Rectal smooth muscle tissue (tissue), 1 donor: ENCODE measurements around the gene TPRN.

Source experiments
- H3K27ac ChIP-seq: one replicate; pipeline ENCODE4 v1.7.0; 2013; ENCODE audit warnings: low read depth, low read length, inconsistent platforms
- H3K27me3 ChIP-seq: one replicate; pipeline ENCODE4 v1.7.0; 2013; ENCODE audit warnings: low read length; ENCODE audit not compliant: control insufficient read depth, insufficient read depth
- H3K36me3 ChIP-seq: one replicate; pipeline ENCODE4 v1.7.0; 2013; ENCODE audit warnings: low read length; ENCODE audit not compliant: control insufficient read depth, insufficient read depth
- H3K4me1 ChIP-seq: one replicate; pipeline ENCODE4 v1.7.0; 2013; ENCODE audit warnings: low read length; ENCODE audit not compliant: control insufficient read depth, insufficient read depth
- H3K4me3 ChIP-seq: one replicate; pipeline ENCODE4 v1.7.0; 2013; ENCODE audit warnings: low read length
- H3K9ac ChIP-seq: one replicate; pipeline ENCODE4 v1.7.0; 2013; ENCODE audit warnings: low read length

The TPRN gene

DNA sequence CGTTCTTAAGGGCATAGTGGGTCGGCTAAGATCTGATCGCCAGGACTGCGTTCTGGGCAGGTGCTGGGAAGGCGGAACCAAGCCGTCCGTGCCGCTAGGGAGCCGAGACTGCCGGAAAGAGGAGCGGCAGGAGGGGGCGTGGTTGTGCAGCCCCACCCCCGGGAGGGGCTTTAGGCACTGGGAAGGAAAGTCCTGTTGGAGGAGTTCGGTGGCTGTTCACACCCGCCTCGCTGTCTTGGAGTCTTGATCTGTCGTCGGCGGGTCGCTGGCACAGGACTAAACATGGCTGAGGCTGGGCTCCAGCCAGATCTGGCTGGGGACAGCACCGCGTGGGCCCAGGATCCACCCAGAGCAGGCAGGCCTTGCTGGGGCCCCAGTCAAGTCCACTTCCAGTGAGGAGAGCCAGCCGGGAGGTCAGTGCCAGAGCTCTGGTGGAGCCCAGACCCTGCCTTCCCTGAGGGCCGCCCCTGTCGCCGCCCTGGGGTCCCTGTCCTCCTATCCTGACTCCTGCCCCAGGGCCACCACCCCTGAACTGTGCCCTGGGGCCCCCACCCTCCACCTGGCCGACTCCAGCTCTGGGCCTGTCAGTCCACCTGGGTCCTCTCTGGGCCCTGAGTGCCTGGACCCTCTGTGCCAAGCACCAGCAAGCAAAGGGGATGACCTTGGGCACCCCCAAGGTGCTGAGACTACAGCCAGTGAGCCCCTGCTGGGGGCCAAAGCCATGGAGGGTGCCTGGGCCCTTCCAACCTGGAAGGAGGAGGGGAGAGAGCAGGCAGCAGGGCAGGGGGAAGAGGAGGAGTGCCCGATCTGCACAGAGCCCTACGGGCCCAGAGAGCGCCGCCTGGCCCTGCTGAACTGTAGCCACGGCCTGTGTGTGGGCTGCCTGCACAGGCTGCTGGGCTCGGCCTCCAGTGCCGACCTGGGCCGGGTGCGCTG, 17.0 kb upstream of the TPRN start:
- H3K4me3 ChIP-seq: peak overlapping the region; percentile 48
- H3K27me3 ChIP-seq: no peaks in the 10 kb centered on the region
- H3K36me3 ChIP-seq: peaks cover 2% of the 10 kb centered on the region
- no peaks in the 10 kb centered on the region for H3K4me1 ChIP-seq
- peak overlapping the region; percentile 30 for H3K9ac ChIP-seq
- H3K27ac ChIP-seq: no peak overlapping the region

- Histone ChIP-seq H3K9ac (no peak overlapping the region), H3K27ac (no peak overlapping the region), H3K4me1 (no peaks in the 10 kb centered on the region), H3K27me3 (no peaks in the 10 kb centered on the region), H3K4me3 (no peak overlapping the region), H3K36me3 (peaks cover 2% of the 10 kb centered on the region)
Observed at GRCh38 chr9:137216188-137216965, 15.8 kb upstream of the TPRN start.

DNA sequence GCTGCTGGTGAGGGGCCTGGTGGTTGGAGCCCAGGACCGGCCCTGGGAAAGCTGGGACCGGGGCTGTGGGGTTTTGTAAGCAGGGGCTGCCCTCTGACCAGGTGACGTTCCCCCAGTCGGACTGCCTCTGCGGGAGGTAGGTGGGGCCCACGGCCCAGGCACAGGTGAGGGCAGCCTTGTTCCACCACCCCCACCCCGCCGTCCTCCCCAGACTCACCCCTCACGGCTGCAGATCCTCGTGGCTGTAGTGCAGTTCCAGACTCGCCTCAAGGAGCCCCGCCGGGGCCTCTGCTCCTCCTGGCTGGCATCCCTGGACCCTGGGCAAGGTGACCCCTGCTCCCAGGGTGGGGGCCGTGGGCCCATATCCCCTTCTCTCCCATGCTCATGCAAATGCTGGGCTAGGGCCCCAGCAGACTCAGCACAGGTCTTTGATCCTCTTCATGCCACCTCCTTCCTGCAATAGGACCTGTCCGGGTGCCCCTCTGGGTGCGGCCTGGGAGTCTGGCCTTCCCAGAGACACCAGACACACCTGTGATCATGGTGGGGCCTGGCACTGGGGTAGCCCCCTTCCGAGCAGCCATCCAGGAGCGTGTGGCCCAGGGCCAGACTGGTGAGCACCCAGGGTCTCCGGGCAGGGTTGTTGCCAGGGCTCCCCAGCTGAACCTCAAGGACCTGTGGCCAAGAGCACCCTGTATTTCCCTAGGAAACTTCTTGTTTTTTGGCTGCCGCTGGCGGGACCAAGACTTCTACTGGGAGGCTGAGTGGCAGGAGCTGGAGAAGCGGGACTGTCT, 14.8 kb upstream of the TPRN start:
- Histone ChIP-seq H3K4me1 (no peaks in the 10 kb centered on the region), H3K9ac (no peak overlapping the region), H3K36me3 (peaks cover 2% of the 10 kb centered on the region), H3K27ac (no peak overlapping the region), H3K4me3 (no peak overlapping the region), H3K27me3 (no peaks in the 10 kb centered on the region)

DNA sequence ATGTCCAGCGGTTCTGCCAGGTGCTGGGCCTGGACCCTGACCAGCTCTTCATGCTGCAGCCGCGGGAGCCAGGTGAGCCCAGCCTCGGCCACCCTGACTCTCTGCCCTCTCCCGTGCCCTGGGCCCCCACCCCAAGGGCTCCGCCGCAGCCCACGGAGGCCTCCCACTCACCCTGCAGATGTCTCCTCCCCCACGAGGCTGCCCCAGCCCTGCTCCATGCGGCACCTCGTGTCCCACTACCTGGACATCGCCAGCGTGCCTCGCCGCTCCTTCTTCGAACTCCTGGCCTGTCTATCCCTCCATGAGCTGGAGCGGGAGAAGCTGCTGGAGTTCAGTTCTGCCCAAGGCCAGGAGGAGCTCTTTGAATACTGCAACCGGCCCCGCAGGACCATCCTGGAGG, 14.1 kb upstream of the TPRN start:
- H3K4me3 ChIP-seq: no peak overlapping the region
- no peak overlapping the region for H3K27ac ChIP-seq
- H3K27me3 ChIP-seq: no peaks in the 10 kb centered on the region
- peaks cover 2% of the 10 kb centered on the region for H3K36me3 ChIP-seq
- H3K9ac ChIP-seq: no peak overlapping the region
- H3K4me1 ChIP-seq: no peaks in the 10 kb centered on the region

DNA sequence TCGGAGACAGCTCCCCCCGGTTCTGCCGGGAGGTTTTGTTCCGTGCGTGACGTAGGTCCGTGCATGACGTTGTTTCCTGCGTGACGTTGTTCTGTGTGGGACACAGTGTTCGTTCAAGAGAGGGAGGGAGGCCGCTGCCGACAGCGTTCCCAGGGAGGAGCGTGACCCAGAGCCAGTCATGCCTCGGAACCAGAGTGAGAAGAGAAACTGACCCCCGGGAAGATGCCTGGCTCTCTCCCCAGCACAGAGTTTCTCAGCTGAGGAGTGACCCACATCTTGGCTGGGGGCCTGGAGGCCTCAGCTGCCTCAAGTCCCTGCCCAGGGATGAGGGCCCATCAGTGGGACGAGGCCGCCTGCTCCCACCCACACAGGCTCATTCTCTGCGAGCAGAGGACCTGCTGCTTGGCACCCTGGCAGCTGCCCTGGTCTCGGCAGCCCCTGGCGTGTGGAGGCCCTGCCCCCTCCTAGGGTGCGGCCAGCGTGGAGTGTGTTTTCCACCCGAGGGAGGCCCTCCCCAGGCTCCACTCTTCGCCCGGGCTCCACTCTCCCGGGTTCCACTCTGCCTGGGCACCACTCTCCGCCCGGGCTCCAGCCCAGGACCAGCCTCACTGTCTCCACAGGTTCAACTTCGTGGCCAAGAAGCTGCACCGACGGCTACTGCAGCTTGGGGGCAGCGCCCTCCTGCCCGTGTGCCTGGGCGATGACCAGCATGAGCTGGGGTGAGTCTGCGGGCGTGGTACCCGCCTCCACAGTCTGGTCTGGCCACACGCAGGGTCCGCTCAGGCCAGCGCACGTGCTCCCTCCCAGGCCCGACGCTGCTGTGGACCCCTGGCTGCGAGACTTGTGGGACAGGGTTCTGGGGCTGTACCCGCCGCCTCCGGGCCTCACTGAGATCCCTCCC, 12.9 kb upstream of the TPRN start:
- Histone ChIP-seq H3K27ac (no peak overlapping the region), H3K9ac (no peak overlapping the region), H3K4me1 (no peaks in the 10 kb centered on the region), H3K4me3 (no peak overlapping the region), H3K27me3 (no peaks in the 10 kb centered on the region), H3K36me3 (peaks cover 2% of the 10 kb centered on the region)

DNA sequence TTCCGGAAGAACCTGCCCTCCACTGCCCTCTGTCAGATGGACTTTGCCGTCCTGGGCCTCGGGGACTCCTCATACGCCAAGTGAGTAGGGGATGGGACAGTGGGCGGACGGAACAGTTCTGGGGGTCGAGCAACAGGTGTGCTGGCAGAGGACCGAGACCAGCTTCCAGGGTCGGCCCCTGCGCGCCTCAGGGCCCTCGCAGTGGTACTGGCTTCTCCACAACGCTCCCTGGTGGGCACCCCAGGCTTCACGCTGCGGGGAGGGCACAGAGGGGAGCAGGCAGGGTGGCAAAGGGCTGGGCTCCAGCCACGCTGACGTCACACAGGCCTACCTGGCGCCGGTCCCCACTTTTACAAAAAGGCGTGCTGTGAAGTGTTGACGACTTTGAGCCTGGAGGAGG, 12.0 kb upstream of the TPRN start:
- no peaks in the 10 kb centered on the region for H3K27me3 ChIP-seq
- H3K9ac ChIP-seq: no peak overlapping the region
- peaks cover 2% of the 10 kb centered on the region for H3K36me3 ChIP-seq
- no peaks in the 10 kb centered on the region for H3K4me1 ChIP-seq
- no peak overlapping the region for H3K27ac ChIP-seq
- H3K4me3 ChIP-seq: no peak overlapping the region

DNA sequence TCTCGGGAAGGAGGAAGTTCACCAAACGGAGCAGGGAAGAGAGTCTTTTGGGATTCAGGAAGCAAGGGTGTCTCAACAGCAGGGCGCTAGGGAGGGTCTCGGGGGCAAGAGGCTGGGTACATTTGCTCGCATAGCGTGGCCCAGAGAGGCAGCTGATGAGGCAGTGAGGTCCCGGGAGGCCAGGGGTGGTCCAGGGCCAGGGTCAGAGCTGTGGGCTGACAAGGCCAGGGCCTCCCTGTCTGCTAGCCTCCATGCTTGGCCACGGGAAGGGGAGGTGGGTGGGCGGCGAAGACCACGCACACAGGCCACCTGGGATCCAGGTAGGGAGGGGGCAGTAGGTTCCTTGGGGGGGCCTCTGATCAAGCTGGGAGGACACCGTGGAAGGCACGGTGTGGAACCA, 11.0 kb upstream of the TPRN start:
- Histone ChIP-seq H3K27me3 (no peaks in the 10 kb centered on the region), H3K4me1 (peaks cover 4% of the 10 kb centered on the region), H3K27ac (no peak overlapping the region), H3K36me3 (peaks cover 2% of the 10 kb centered on the region), H3K9ac (no peak overlapping the region), H3K4me3 (no peak overlapping the region)

DNA sequence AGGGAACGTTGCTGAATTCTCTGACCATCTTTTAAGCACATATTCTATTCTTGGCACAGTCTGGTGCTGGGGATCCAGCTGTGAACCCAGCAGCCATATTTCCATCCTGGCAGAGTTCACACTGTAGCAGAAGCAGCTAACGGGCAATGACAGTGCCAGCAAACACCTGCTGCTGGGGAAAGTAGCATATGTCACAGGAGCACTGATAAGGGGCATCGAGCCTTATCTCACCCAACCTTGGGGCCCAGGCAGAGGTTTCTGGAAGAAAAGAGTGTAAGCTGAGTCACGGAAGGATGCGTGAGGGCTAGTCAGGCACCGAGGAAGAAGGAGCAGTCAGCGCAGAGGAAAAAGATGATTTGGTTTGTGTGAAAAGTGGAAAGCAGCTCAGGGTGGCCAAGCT, 6.1 kb upstream of the TPRN start:
- H3K36me3 ChIP-seq: no peaks in the 10 kb centered on the region
- H3K4me1 ChIP-seq: peaks cover 24% of the 10 kb centered on the region
- H3K4me3 ChIP-seq: peak overlapping the region; percentile 89
- H3K27me3 ChIP-seq: no peaks in the 10 kb centered on the region
- no peak overlapping the region for H3K9ac ChIP-seq
- H3K27ac ChIP-seq: no peak overlapping the region

DNA sequence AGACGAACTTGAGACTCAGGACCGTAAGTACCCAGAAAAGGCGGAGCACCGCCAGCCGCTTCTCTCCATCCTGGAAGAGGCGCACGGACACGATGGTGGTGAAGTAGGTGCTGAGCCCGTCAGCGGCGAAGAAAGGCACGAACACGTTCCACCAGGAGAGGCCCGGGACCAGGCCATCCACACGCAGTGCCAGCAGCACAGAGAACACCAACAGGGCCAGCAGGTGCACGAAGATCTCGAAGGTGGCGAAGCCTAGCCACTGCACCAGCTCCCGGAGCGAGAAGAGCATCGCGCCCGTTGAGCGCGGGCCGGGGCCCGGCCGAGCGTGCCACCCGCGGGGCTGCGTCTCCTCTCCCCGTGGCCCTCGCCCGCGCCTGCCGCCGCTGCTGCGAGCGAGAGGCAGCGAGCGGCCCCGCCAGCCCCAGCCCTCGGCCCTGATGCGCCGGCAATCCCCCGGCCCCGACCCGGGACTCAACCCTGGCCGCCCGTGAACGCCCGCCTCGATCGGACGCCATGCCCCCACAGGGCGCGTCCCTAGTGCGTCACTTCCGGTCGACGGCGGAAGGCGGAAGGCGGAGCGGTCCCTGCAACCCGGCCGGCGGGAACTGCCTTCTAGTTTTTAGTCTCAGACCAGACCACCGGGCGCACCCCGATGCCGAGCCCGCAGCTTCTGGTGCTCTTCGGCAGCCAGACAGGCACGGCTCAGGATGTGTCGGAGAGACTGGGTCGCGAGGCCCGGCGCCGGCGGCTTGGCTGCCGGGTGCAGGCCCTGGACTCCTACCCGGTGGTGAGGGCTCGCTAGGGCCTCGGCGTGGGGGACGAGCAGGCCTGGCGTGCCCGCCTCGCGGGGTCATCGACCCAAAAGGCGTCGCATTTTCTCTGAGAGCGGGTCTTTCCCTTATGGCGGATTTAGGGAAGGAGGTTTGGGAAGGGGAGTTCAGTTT, 4.9 kb upstream of the TPRN start, which contains the start of the genes NDOR1 and TMEM203:
NDOR1 (plus strand) TSS at position 575 of the 944 bp plus-strand sequence; CDS start at position 653, 78 bp downstream.
TMEM203 (minus strand) TSS at position 523 of the 944 bp plus-strand sequence; CDS start at position 289, 234 bp downstream.
- H3K4me1 ChIP-seq: peaks cover 30% of the 10 kb centered on the region
- H3K36me3 ChIP-seq: no peaks in the 10 kb centered on the region
- no peaks in the 10 kb centered on the region for H3K27me3 ChIP-seq
- peak within 1 kb of the TSS; percentile 81 for H3K9ac ChIP-seq
- H3K4me3 ChIP-seq: peak within 1 kb of the TSS; percentile 89
- peak within 1 kb of the TSS; percentile 79 for H3K27ac ChIP-seq

GRCh38 chr9:137204731-137205125, 4.2 kb upstream of the TPRN start:
- Histone ChIP-seq H3K27ac (peak overlapping the region; percentile 79), H3K4me1 (peaks cover 30% of the 10 kb centered on the region), H3K9ac (peak overlapping the region; percentile 74), H3K27me3 (no peaks in the 10 kb centered on the region), H3K4me3 (peak overlapping the region; percentile 89), H3K36me3 (no peaks in the 10 kb centered on the region)
